HEK293T (cell line): Measurements from ENCODE around the gene YPEL5.
A peak's percentile ranks its signal among the peaks of the same experiment; 100 is the strongest.

ENCODE experiments used
- CTCF ChIA-PET: fragments of 350-600 bp; formaldehyde crosslinking; extraction: SDS; loops from one replicate; lab custom pipeline; 2021; ENCODE audit warnings: antibody characterized with exemption, inconsistent platforms; lab: Yijun Ruan, JAX
- POLR2A ChIA-PET: fragments of 350-600 bp; formaldehyde crosslinking; extraction: SDS; loops from one replicate; lab custom pipeline; 2020; ENCODE audit warnings: antibody characterized with exemption, inconsistent platforms; lab: Yijun Ruan, JAX
- DNase-seq: peaks from one replicate; pipeline ENCODE4 v3.0.0; 2012; ENCODE audit warnings: mixed read lengths; ENCODE audit errors: extremely low spot score
- ARNT ChIP-seq: fragments of 450-650 bp; IDR thresholded peaks from 2 replicates; pipeline ENCODE4 v1.6.1; 2017; ENCODE audit warnings: mild to moderate bottlenecking
- BHLHE40 ChIP-seq: fragments of 450-650 bp; IDR thresholded peaks from 2 replicates; pipeline ENCODE4 v1.6.1; 2016; ENCODE audit warnings: mild to moderate bottlenecking, moderate library complexity, borderline replicate concordance
- CTBP1 ChIP-seq: fragments of 450-650 bp; IDR thresholded peaks from 2 replicates; pipeline ENCODE4 v1.6.1; 2016; ENCODE audit warnings: borderline replicate concordance
- ELF4 ChIP-seq: fragments of 450-650 bp; IDR thresholded peaks from 2 replicates; pipeline ENCODE4 v1.6.1; 2017; ENCODE audit warnings: antibody characterized with exemption
- FOXA1 ChIP-seq: fragments of 450-650 bp; IDR thresholded peaks from 2 replicates; pipeline ENCODE4 v1.6.1; 2016; ENCODE audit warnings: mild to moderate bottlenecking
- FOXK2 ChIP-seq: fragments of 450-650 bp; IDR thresholded peaks from 2 replicates; pipeline ENCODE4 v1.6.1; 2016; ENCODE audit warnings: mild to moderate bottlenecking
- FOXM1 ChIP-seq: fragments of 450-650 bp; IDR thresholded peaks from 2 replicates; pipeline ENCODE4 v1.6.1; 2017; ENCODE audit warnings: mild to moderate bottlenecking, borderline replicate concordance
- HDGF ChIP-seq: fragments of 450-650 bp; IDR thresholded peaks from 2 replicates; pipeline ENCODE4 v1.6.1; 2017; ENCODE audit warnings: antibody characterized with exemption, borderline replicate concordance
- L3MBTL2 ChIP-seq: fragments of 450-650 bp; conservative IDR thresholded peaks from 2 replicates; pipeline ENCODE4 v1.6.1; 2016; ENCODE audit warnings: mild to moderate bottlenecking
- LEF1 ChIP-seq: fragments of 450-650 bp; IDR thresholded peaks from 2 replicates; pipeline ENCODE4 v1.6.1; 2017; ENCODE audit warnings: mild to moderate bottlenecking, borderline replicate concordance
- NFRKB ChIP-seq: fragments of 450-650 bp; IDR thresholded peaks from 2 replicates; pipeline ENCODE4 v1.6.1; 2016; ENCODE audit warnings: mild to moderate bottlenecking, moderate library complexity
- SP1 ChIP-seq: fragments of 450-650 bp; IDR thresholded peaks from 2 replicates; pipeline ENCODE4 v1.6.1; 2017
- SUZ12 ChIP-seq: fragments of 450-650 bp; IDR thresholded peaks from 2 replicates; pipeline ENCODE4 v1.6.1; 2016; ENCODE audit warnings: mild to moderate bottlenecking
- TARDBP ChIP-seq: fragments of 450-650 bp; IDR thresholded peaks from 2 replicates; pipeline ENCODE4 v1.6.1; 2016
- ZNF384 ChIP-seq: fragments of 450-650 bp; IDR thresholded peaks from 2 replicates; pipeline ENCODE4 v1.6.1; 2016
- TF ChIP-seq, protein P1 (sequence below): fragments of 450-650 bp; IDR thresholded peaks from 2 replicates; pipeline ENCODE4 v1.6.1; 2016

Gene YPEL5

DNA sequence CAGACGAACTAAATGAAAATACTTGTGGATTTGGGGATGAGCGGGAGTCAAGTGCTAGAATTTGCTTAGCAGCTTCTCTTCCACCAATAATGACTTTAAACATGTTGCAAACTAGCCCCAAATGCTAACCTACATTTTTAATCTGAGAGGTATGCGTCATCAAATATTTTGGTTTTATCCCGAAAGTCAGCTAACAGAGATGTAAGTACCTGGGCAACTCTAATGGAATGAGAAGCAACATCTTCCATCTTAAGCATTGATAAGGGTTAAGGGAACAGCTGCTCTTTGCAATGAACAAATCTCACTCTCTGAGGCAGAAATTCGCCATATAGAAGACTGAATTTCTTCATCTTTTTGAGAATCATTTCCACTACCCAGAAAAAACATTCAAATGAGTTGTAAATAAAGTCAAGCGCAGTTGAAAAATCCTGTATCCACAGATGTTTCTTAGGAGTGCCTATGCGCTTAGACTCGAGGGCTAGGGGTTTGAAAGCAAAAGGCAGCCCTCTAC is 926 bp upstream of the YPEL5 start:
- CTCF ChIA-PET, result no interaction called here
- POLR2A ChIA-PET, result interaction anchor here (0.6 to 1.4 kb wide), 2 partner anchors 8 to 10 kb away, joined by 4 to 5 read pairs; no protein-coding TSS in a partner anchor
- no peak for DNase-seq
- no peak for TF ChIP-seq L3MBTL2
- TF ChIP-seq ZNF384, result no peak
- no peak for TF ChIP-seq ELF4
- no peak for TF ChIP-seq SUZ12
- TF ChIP-seq HDGF, result no peak
- TF ChIP-seq TARDBP, result no peak
- TF ChIP-seq LEF1, result no peak
- TF ChIP-seq FOXK2, result no peak
- TF ChIP-seq BHLHE40, result no peak
- no peak for TF ChIP-seq ARNT
- TF ChIP-seq, protein P1, sequence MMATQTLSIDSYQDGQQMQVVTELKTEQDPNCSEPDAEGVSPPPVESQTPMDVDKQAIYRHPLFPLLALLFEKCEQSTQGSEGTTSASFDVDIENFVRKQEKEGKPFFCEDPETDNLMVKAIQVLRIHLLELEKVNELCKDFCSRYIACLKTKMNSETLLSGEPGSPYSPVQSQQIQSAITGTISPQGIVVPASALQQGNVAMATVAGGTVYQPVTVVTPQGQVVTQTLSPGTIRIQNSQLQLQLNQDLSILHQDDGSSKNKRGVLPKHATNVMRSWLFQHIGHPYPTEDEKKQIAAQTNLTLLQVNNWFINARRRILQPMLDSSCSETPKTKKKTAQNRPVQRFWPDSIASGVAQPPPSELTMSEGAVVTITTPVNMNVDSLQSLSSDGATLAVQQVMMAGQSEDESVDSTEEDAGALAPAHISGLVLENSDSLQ, result no peak
- TF ChIP-seq FOXA1, result no peak
- no peak for TF ChIP-seq FOXM1
- no peak for TF ChIP-seq NFRKB
- no peak for TF ChIP-seq SP1
- no peak for TF ChIP-seq CTBP1

DNA sequence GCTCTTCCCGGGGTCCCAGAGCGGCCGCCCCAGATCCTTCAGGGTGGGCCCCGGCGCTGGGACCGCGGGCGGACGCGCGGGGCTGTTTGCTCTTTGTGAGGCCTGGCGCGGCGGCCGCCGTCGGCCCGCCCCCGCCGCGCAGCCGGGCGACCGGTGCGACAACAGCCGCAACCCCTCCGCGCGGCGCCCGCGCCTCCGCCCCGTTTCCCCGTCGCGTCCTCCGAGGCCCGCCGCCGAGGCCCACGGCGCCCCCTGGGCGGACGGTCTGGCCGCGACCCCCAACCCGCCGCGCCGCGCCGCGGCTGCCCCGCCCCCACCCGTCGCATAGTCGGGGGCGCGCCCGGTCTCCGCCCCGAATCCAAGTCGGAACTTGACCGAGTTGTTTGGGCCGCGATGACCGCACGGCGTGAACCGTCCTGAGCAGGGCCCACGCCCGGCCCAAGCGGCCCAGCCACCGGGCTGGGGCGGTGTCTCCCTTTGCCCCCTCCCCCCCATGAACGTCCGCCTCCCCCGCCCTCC is 448 bp downstream of the YPEL5 start:
- POLR2A ChIA-PET, result interaction anchor here (0.7 to 1.7 kb wide), 6 partner anchors 9 to 85 kb away, joined by 3 to 5 read pairs (median 3); no protein-coding TSS in a partner anchor
- no peak for DNase-seq
- CTCF ChIA-PET, result interaction anchor here (1.0 to 1.2 kb wide), 4 partner anchors 8 to 92 kb away, joined by 3 to 4 read pairs (median 4); no protein-coding TSS in a partner anchor
- TF ChIP-seq, protein P1, result no peak
- TF ChIP-seq FOXM1 (no peak), HDGF (no peak), FOXK2 (no peak), CTBP1 (no peak), BHLHE40 (no peak), ARNT (no peak), SP1 (no peak), ZNF384 (no peak), FOXA1 (no peak), LEF1 (no peak), SUZ12 (no peak), ELF4 (no peak), NFRKB (no peak), TARDBP (no peak), L3MBTL2 (no peak)

DNA sequence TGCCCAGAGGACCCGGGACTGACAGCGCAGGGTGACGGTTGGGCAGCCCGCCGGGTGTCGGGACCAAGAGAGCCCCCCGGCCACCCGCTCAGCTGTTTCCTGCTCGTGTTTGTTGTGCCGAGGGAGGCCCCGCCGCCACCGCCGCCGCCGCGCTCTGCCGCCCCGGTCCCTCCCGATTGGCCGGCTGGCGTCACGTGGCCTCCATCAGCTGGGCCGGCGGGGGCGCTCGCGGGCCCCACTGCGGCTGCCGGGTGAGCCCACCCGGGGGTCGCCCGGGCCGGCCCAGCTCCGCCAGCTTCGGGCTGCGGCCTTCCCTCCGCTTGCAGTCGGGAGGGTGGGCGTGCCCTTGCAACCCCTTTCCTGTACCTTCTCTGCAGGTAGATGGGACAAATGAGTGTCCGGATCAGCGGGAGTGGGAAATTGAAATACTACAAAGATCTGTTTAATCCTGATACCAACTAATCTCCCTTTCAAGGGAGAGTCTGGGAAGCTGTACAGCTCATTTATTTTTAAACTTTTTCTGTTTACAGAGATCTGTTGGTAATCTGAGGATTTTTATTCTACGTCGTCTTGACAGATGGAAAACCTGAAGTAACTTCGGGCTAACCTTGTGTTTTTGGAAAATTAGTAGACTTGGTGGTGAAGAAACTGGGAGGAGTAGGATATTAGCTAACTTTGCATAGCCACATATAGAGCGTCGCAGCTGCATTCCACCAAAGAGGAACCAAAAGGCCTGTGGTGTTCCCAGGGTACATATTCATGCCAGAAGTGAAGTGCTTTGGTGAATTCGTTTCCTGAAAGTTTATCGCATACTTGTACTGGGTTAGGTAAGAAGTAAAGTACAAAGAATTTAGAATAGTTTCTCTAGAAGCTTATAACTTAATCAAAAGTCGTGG is 1.2 kb downstream of the YPEL5 start:
- ChIA-PET POLR2A (interaction anchor here (0.7 to 1.7 kb wide), 4 partner anchors 15 to 85 kb away, joined by 3 to 4 read pairs (median 3); no protein-coding TSS in a partner anchor), CTCF (interaction anchor here (1.0 to 1.8 kb wide), 5 partner anchors 9 to 91 kb away, joined by 3 to 5 read pairs (median 4); no protein-coding TSS in a partner anchor)
- peak; percentile 80 for DNase-seq
- no peak for TF ChIP-seq ARNT
- peak; percentile 72 for TF ChIP-seq FOXM1

DNA sequence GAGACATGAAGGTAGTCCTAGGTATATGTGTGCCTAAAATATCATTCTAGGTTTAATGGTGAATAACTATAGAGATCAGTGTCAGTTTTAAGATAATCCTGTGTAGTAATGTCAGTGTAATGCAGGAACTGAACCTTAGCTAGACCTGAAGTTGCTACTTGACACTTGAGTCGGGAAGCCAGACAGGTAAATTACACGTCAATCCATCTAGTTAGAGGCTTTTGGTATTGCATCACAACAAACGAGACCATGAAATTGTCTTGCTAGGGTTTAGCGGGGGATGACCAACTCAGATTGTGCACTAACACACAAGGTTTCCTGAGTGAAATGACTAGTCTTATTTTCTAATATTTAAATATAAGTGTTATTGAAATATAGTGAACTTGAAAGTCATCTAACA is 2.0 kb downstream of the YPEL5 start:
- DNase-seq, result no peak
- CTCF ChIA-PET, result interaction anchor here (1.8 kb wide), 1 partner anchor 16 kb away, joined by 5 read pairs; no protein-coding TSS in a partner anchor
- TF ChIP-seq ELF4 (no peak), FOXM1 (no peak), BHLHE40 (no peak), TARDBP (no peak), FOXK2 (no peak), ARNT (no peak), SUZ12 (no peak), HDGF (no peak), LEF1 (no peak), FOXA1 (no peak), SP1 (no peak)
- TF ChIP-seq, protein P1, result no peak
- POLR2A ChIA-PET, result interaction anchor here (1.7 kb wide), 1 partner anchor 84 kb away, joined by 3 read pairs; no protein-coding TSS in a partner anchor

DNA sequence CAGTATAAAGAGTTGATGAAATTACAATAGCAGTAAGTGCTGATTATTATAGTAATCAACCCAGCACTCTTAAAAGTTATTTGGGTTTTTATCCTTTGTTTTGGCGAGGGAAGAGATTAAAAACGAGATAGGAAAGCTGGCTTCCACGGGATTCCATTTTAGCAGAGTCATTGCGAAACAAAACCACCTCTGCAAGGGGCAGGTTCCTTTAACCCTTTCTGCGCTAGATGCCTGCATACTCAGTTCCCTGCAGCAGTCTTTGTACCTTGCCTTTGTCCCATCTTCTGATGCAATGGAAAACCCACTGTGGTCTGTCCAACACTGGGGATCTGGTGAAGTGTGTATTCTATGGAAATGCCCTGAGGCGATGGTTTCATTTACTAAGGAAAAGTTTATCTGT is 2.7 kb downstream of the YPEL5 start:
- POLR2A ChIA-PET, result no interaction called here
- CTCF ChIA-PET, result interaction anchor here (1.2 to 1.8 kb wide), 2 partner anchors 13 to 16 kb away, joined by 3 to 5 read pairs; no protein-coding TSS in a partner anchor
- TF ChIP-seq TARDBP (no peak), LEF1 (no peak), SP1 (no peak), NFRKB (no peak), L3MBTL2 (no peak), SUZ12 (no peak), FOXM1 (no peak), ZNF384 (no peak), HDGF (no peak), ELF4 (no peak), BHLHE40 (no peak), FOXK2 (no peak), ARNT (no peak), CTBP1 (no peak), FOXA1 (no peak)
- TF ChIP-seq, protein P1, result no peak
- DNase-seq, result peak; percentile 26
